Measurements from ENCODE around the gene DCAF17.
A peak's percentile ranks its signal among the peaks of the same experiment; 100 is the strongest.
"Not testable (repeated sequence)": the region's sequence is repeated elsewhere in the genome, so short reads cannot be mapped to it uniquely, and the experiment has no call there.

DCAF17 gene

GRCh38 chr2:171460537-171460936 lies 26.5 kb downstream of the DCAF17 start:
- DNase-seq (ENCODE audit: low spot score), result no peak

- no peak for DNase-seq (ENCODE audit: low spot score)
Measured at GRCh38 chr2:171469176-171469575, 35.1 kb downstream of the DCAF17 start.

- DNase-seq (ENCODE audit: low spot score), result no peak
Measured at GRCh38 chr2:171470129-171470528, 36.1 kb downstream of the DCAF17 start.

- no peak for DNase-seq (ENCODE audit: low spot score)
Measured at GRCh38 chr2:171475979-171476378, 42.0 kb downstream of the DCAF17 start.

GRCh38 chr2:171478345-171478744 lies 44.3 kb downstream of the DCAF17 start:
- no peak for DNase-seq (ENCODE audit: low spot score)

- no peak for DNase-seq (ENCODE audit: low spot score)
Measured at GRCh38 chr2:171479154-171479814, 45.3 kb downstream of the DCAF17 start.

- no peak for DNase-seq (ENCODE audit: low spot score)
Measured at GRCh38 chr2:171480908-171481307, 46.9 kb downstream of the DCAF17 start.

- DNase-seq (ENCODE audit: low spot score), result no peak
Measured at GRCh38 chr2:171482308-171482707, 48.3 kb downstream of the DCAF17 start.

- no peak for DNase-seq (ENCODE audit: low spot score)
Measured at GRCh38 chr2:171482877-171483276, 48.9 kb downstream of the DCAF17 start.

- no peak for DNase-seq (ENCODE audit: low spot score)
Measured at GRCh38 chr2:171483793-171484192, 49.8 kb downstream of the DCAF17 start.

GRCh38 chr2:171485116-171485515 lies 51.1 kb downstream of the DCAF17 start:
- no peak for DNase-seq (ENCODE audit: low spot score)

- no peak for DNase-seq (ENCODE audit: low spot score)
Measured at GRCh38 chr2:171487201-171487600, 53.2 kb downstream of the DCAF17 start.

- DNase-seq (ENCODE audit: low spot score), result no peak
Measured at GRCh38 chr2:171487803-171488259, 53.8 kb downstream of the DCAF17 start.

GRCh38 chr2:171490577-171490976 lies 56.6 kb downstream of the DCAF17 start:
- DNase-seq (ENCODE audit: low spot score), result no peak

- no peak for DNase-seq (ENCODE audit: low spot score)
Measured at GRCh38 chr2:171491292-171491691, 57.3 kb downstream of the DCAF17 start.

GRCh38 chr2:171492664-171493063 lies 58.6 kb downstream of the DCAF17 start:
- DNase-seq (ENCODE audit: low spot score), result no peak

- DNase-seq (ENCODE audit: low spot score), result not testable (repeated sequence)
Measured at GRCh38 chr2:171497664-171498063, 63.6 kb downstream of the DCAF17 start.

GRCh38 chr2:171505374-171505773 lies 71.3 kb downstream of the DCAF17 start:
- no peak for DNase-seq (ENCODE audit: low spot score)

- no peak for DNase-seq (ENCODE audit: low spot score)
Measured at GRCh38 chr2:171509945-171510731, 76.1 kb downstream of the DCAF17 start.

GRCh38 chr2:171512014-171512413 lies 78.0 kb downstream of the DCAF17 start:
- no peak for DNase-seq (ENCODE audit: low spot score)

GRCh38 chr2:171512683-171513195 lies 78.7 kb downstream of the DCAF17 start:
- DNase-seq (ENCODE audit: low spot score), result no peak

GRCh38 chr2:171513719-171514160 lies 79.7 kb downstream of the DCAF17 start:
- DNase-seq (ENCODE audit: low spot score), result peak; percentile 31

GRCh38 chr2:171514908-171515582 lies 81.0 kb downstream of the DCAF17 start:
- no peak for DNase-seq (ENCODE audit: low spot score)
